ELR (cell line): Measurements from ENCODE around the gene TH.
"Not testable (repeated sequence)": the region's sequence is repeated elsewhere in the genome, so short reads cannot be mapped to it uniquely, and the experiment has no call there.

Source experiments
- DNase-seq: peaks from one replicate; pipeline ENCODE4 v3.0.0-alpha.2; 2015; ENCODE audit warnings: low read depth

TH gene

DNA sequence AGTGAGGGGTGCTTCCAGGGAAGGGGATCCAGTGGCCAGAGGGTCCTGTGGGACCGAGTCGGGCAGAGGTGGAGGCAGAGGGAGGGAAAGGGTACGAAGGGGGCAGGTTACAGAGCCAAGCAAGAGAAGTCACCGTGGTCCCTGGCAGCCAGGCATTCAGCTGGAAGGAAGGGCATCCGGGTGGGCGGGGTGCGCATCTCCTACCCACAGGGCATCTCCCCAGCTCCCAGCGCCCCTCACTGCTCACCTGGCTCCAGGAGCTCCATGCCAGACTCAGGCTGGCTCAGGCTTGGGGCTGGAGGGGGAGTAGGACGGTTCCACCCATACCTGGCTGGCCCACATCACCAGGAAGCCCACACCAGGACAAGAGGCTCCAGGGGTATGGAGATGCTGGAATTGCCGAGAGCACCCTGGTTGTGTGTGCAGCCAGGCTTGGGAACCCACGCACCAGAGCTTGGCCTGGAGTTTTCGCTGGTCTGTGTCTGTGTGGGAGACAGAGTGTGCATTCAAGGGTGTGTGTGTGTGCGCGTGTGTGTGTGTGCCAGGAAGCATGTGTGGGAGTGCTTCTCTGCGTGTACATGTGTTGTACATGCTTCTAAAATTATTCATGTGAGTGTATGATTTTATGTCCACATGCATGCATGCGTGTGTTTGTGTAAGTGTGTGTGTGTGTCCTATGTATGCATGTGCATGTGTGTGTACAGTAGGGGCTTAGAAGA is 6.6 kb upstream of the TH start:
- not testable (repeated sequence) for DNase-seq

DNA sequence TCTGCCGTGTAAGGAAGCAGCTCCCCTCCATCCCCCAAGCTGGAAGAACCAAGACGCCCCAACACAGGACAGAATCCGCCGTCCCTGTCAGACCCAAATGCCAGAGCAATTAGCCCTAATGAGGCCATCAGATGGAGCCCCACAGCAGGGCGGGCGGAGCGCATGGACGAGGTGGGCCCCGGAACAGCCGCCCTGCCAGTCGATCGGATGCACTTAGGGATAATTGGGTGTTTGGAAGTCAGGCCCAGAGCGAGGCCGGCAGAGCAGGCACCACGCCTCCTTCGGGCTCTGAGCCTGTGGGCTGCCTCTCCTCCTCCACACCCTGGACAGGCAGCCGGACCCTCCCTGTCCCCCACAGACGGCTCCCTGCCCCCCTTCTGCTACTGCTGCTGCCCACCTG is 5.5 kb upstream of the TH start:
- DNase-seq: no peak

DNA sequence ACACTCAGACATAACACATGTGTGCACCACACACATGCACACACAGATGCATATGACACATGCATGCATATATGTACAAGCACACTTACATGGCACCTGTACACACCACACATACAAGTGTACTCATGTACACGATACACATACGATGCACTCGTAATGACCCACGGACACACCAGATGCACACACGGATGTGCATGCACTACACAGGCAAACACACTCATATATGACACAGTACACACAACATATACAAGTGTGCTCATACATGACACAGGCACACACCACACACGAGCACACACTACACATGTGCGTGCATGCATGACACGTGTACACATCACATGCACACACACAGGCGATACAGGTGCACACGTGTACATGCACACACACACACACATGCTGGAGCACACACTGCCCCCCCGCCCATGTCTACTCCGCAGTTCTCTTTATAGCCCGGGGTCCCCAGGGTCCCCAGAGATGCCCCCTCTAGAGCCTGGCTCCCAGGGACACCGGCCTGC is 4.8 kb upstream of the TH start:
- no peak for DNase-seq

DNA sequence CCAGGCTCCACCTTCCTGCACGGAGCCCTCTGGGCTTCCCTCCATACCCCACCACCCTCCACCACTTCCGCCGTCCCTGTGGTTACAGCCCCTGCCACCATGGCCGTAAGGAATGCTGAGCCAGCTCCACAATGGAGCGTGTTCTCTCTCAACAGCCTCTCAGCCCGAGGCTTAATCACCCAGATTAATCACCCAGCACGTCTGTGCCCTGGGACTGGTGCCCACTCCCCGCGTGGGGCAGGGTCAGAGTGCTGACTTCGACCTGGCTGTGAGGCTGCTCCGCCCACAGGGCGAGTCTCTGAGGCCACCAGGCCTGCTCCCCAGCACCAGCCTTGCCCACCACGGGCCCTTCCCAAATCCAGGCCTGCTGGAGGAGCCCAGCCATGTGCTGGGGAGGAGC is 4.0 kb upstream of the TH start:
- peak; percentile 92 for DNase-seq

DNA sequence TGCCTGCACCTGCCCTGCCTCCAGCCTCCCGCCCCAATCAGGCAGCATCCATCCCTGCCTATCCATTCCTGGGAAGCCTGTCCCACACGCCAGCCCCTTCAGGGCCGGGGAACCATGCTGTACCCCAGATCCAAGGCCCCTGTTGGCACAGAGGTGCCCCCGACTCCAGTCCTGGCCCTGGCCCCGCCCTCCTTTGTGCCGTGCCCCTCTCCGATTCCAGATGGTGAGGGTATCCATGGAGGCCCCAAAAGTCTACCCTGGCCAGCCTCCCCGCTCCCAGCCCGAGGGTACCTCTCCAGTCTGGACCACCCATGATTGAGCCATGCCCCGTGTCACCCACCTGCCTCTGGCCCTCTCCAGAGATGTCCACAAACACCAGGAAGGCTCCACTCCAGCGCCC is 2.7 kb upstream of the TH start:
- no peak for DNase-seq

DNA sequence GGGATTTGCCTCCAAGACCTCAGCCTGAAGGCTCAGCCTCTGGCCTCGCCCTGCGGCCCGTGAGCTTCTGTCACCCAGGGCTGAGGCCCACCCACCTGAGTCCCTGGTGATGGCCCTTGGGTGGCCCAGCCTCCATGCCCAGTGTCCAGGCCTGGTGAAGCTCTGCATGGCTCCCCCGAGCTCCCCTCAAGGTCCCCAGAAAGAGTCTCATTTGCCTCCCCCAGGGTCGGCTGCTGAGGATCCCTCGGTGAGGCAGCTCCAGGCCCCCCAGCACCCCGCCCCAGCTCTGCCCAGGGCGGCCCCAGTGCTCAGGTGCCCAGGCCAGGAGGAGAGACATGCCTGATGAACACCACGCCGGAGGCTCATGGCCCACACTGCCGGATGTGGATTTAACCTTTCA is 2.1 kb upstream of the TH start:
- DNase-seq: no peak

DNA sequence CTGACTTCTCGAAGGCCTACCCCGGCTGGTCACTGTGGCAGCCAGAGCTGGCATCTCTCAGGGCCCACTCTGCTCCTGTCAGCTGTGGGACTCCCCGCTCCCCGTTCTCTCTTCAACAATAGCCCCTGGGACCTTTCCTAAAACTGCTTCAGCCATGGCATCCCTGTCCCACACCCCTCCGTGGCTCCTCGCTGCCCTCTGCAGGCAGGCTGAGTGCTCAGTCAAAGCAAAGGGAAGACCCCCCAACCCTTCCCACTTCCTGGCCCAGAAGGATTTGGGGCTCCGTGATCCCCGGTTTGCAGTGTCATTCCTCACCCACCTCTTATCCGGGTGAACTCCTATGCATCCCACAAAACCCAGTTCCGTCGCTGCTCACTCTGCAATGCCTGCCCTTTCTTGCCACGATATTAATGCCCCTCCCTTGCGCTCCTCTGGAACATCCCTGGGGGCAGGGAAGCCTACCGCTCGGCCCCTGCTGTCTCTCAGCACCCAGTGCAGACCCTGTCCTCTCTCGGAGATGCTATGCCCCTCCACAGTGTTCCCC is 1.6 kb upstream of the TH start:
- peak; percentile 34 for DNase-seq

DNA sequence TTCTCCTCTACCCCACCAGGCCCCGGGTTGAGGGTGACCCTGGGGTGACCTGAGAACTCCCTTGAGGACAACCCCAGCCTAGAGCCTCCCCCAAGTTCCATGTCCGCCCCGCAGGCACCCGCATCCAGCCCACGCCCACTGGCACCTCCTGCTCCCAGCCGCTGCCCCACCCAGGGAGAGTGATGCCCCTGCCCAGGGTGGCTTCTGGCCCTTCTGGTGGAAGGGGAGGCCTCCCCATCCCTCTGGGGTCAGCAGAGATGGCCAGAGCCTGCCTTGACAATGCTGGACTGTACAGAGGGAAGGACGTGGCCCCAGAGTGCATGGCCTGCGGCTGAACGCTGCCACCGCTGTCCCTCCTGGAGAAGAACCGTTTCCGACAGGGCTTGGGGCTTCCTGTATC is 1.1 kb upstream of the TH start:
- DNase-seq: no peak

DNA sequence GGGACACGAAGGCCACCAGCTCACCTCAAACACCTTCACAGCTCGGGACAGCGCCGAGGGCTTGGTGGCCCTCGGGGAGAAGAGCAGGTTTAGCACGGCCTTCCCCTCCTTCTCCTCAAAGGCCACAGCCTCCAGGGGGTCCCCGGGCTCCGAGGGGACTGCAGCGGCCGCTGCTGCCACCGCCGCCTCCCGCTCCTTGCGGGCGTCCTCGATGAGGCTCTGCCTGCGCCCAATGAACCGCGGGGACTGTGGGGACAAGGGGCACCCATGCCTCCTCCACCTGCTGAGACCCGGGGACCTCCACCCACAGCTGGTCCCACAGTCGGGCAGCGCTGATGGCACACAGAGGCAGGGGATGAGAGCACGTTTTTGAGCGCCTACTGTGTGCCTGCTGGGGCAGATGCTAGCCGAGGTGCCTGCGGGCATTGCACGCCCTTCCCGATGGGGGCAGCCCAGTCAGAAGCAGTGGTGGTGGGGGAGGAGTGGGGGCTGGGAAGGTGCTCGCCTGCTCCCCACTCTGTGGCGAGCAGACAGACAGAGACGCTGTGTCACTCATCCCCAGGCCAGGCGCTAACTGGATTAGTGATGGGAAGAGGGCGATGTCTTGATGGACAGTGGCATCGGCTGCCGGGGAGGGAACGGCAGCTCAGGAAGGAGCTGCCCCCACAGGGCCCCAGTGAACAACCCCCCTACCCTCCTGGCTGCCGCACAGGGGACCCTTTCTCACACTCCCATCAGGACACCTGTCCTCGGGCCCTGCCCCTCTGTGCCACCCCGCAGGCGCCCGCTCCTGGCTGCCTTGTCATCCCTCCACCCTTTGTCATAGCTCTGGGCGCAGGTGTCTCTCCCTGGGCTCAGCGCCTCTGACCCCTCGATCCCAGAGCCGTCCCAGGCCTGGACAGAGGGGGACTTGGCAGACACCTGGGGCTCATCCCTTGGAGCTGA is 1.7 kb downstream of the TH start:
- DNase-seq: no peak

DNA sequence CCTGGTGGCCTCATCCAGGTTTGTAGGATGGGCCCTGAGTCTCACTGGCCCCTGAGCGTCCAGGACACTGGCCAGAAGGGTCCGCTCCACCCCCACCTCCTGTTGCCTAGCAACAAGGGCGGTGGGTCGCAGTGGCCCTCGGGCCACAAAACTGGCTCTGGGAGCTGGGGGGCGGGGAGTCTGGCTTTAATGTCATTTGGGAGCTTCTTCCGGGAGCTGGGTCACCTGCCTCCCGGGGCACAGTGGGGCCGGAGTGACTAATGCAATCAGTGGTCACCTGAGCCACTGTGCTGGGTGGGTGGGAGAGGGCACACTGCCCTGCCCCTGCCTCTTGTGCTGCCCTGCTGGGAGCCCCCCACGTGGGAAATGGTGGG is 2.6 kb downstream of the TH start:
- no peak for DNase-seq

DNA sequence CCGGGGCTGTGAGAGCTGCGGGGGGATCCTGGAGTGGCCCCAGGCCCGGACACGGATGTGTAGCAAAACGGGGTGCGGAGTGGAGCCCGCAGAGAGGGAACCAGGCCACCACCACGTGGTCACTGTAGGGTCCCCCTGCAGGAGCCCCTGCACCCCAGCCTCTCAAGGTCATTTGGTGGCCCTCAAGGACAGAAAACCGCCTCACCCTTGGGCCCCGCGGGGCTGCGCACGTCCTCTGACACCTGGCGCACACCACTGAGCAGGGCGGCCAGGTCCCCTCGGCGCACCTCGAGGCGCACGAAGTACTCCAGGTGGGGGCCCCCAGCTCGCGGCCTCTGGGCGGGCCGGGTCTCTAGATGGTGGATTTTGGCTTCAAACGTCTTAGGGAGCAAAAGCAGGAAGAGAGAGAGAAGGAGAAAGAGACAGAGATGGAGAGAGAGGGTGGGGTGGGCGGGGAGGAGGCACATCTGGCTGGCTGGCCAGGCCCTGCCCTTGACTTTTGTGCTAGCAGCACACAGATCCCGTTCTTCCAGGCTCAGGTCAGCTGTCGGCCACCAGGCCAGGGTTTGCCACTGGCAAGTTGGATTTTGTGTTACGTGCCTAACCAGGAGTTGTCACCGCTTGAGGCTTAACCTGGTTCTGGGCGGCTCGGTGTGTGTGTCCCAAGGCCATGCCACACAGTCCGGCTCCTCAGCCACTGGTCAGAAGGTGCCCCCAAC is 3.2 kb downstream of the TH start:
- DNase-seq: no peak

DNA sequence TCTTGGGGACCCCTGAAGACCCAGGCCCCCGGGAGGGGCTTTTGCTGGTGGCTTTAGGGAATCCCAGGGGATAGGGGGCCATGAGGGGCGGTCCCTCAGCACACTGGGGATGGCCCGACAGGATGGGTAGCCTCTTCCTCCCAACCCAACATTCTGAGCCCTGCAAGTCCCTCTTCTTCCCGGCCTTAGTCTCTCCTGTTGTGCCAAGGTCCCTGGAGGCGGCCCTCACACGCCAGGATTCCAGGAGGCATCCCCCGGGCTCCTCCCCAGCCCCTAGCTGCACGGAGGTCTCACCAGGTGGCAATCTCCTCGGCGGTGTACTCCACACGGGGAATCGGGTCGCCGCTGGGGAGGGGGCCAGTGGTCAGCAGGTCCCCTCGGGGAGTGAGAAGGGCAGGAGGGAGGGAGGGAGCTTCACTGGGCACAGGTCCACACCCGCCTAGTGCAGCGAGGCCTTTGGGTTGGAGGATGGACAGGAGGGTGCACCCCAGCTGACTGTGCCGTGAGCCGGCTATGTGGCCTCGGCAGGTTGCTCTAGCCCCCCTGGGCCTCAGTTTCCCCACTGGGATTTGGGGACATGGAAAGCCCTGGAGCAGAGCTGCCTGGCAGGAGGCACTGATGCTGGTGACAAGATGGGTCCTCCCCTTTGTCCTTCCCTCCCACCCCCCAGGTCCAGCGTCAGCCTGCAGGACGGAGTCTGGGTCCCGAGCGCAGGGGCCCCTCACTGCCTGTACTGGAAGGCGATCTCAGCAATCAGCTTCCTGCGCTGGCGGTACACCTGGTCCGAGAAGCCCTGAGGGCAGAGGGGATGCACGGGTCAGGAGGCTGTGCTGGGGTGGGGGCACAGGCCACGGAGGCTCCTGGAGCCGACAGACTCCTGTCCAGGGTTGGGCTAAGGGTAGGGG is 4.2 kb downstream of the TH start:
- no peak for DNase-seq

DNA sequence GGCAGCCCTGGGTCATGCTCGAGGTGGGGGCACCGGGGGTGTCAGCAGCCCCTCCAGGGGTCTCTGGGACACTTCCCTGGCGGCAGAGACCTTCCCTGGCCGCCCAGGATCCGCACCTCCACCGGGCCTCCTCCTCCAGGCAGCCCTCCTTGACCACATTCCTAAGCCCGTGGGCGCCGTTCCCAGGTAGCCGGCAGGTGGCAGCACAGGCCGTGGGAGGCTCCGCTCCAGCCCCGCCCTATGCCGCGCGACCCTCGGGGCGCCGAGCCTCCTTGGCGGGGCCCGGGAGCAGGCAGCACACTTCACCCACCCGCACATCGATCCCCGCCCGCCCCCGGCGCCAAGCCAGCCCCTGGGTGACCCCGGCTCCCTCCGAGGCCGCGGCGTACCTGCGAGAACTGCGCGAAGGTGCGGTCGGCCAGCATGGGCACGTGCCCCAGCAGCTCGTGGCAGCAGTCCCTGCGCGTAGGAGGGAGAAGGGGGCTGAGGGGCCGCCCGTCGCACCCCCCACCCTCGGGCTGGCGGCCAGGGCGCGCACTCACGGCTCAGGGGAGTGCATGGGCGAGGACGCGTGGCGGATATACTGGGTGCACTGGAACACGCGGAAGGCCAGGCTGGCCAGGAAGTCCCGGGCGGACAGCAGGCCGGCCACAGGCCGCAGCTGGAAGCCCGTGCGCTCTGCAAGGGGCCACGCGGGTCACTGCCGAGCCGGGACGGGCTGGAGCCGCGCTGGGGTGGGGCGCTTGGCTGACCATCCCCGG is 5.3 kb downstream of the TH start:
- peak; percentile 49 for DNase-seq

DNA sequence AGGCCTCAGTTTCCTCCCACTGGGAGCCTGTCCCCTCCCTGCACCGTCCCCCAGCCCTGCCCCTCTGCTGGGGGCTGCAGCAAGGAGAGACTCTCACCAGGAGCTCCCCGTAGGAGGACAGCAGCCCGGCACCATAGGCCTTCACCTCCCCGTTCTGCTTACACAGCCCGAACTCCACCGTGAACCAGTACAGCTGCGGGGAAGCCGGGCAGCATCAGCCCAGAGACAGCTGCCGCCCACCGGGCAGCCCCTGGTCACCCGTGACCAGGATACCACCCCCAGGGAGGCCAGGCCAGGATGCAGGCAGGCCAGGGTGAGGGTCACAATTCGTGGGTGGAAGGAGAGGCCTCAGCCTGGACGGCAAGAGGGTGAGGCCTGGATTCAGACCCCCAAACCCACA is 6.0 kb downstream of the TH start:
- no peak for DNase-seq

DNA sequence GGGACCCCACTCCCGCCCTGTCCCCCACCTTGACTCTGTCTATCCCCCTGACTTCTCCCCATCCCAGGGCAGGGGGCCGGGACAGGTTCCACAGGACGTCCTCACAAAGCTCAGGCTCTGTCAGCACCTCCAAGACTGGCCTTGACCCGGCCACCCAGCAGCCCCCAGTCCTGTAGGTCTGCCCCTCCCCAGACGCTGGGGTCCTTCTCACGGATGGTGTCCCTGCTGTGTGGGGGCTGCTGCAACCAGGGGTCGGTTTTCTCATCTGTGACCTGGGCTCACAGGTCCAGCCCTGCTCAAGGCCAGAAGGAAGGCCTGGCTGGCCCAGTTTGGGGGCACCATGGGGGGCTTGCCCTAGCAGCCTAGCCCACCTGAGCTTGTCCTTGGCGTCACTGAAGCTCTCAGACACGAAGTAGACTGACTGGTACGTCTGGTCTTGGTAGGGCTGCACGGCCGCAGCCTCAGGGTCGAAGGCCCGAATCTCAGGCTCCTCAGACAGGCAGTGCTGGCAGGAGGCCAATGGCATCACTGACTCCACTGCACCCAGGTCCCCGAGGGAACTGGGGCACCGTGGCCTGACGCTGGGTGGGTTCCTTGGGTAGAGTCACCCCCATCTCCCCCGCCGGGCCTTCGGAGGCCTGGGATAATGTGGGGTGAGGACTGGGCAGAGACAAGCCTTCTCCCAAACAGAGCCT is 6.6 kb downstream of the TH start:
- DNase-seq: no peak

DNA sequence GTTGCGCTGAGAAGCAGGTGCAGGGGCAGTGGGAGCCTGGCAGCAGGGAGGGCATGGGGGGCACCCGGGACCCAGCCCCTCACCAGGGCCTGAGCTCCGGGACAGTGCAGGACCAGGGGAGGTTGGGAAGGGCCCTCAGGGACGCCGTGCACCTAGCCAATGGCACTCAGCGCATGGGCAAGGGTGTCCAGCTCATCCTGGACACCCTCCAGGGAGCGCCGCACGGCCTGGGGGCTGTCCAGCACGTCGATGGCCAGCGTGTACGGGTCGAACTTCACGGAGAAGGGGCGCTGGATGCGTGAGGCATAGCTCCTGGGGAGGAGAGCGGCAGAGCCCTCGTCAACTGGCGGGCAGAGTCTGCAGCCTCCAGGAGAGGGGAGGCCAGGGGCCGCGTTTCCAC is 7.5 kb downstream of the TH start:
- DNase-seq: no peak

DNA sequence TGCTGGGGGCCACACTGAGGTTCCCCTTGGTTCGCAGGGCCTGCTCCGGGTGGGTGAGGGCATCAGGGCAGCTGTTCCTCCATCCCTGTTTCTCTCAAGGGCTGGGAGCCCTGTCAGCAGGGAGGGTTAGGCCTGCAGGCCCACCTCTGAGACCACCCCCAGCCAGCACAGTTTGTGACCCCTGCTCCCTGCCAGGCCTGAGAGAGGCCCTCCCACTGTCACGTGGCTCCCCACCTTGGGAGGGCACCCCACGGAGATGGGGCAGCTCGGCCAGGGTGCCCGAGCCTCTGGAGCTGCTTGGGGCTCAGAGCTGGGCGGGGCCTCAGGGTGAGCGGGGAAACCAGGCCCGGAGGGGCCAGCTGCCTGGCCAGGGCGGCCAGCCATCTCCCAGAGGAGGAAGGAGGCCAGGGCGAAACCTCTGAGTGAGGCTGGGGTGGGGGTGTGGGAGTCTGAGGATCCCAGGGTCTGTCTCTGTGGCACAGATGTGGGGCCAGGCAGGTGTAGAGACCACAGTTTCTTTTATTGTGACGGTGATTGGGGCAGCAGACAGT is 8.1 kb downstream of the TH start:
- no peak for DNase-seq

DNA sequence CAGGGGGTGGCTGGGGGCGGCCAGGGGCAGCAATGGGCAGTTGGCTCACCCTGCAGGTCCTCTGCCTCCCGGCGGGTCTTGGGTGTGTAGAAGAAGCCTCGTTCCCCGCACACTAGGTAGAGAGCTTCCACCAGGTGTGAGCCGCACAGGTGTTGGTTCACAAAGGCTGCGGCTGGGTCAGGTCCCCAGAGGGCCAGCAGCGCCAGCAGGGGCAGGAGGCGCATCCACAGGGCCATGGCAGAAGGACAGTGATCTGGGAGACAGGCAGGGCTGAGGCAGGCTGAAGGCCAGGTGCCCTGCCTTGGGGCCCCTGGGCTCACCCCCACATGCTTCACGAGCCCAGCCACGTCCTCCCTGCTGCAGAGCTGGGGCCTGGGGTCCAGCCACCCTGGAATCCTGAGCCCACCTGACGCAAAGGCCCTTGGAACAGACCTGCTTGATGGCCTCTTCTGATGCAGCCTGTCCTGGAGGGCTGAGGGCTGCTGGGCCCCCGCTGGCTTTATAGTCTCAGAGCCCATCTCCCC is 10.8 kb downstream of the TH start, which contains the start of gene INS:
Gene INS, minus strand, starts transcription at position 474 of the 524 bp plus-strand sequence. Its CDS starts 238 bp downstream, at position 236.
- DNase-seq: no peak
